Pancreas (tissue), 10 donors: ENCODE measurements around the gene WT1. TPM values are rescaled to one million over a fixed set of nuclear protein-coding genes. Genes with fewer than 3 reads are reported as not detected.

Experiments
- ATAC-seq, 4 donors: fragments of 200-7000 bp; cut with Tn5 transposase; one replicate each; pipeline versions ENCODE4 v1.8.0 to v1.9.1; 2020; ENCODE audit warnings: mild to moderate bottlenecking in 4 of 4, moderate library complexity in 4 of 4
- DNase-seq, 6 donors: peaks; one replicate each; pipeline ENCODE4 v3.0.0-alpha.2; 2020
- FAIRE-seq: peaks from 2 replicates; lab custom pipeline; 2012; peaks lifted over from hg19 to GRCh38; lab: Jason Lieb, UNC
- H3K27ac ChIP-seq, 4 donors: fragments of 200-600 bp; sonication (generic); 1 replicate in 3 of 4; 2 replicates in 1 of 4; pipeline versions ENCODE4 v1.5.0 to v1.8.0; 2020
- H3K27me3 ChIP-seq, 4 donors: fragments of 200-600 bp; one replicate each; pipeline ENCODE4 v1.8.0; 2021
- H3K36me3 ChIP-seq, 3 donors: fragments of 200-600 bp; sonication (generic) in 1 of 3; one replicate each; pipeline versions ENCODE4 v1.5.0 to v1.8.0; 2020 to 2021
- H3K4me1 ChIP-seq, 3 donors: fragments of 200-600 bp; one replicate each; pipeline ENCODE4 v1.8.0; 2021
- H3K4me3 ChIP-seq, 4 donors: fragments of 200-600 bp; sonication (generic) in 2 of 4; one replicate each; pipeline versions ENCODE4 v1.5.0 to v1.8.0; 2020 to 2021
- H3K9me3 ChIP-seq, 4 donors: fragments of 200-600 bp; one replicate each; pipeline ENCODE4 v1.8.0; 2021
- CTCF ChIP-seq, 4 donors: fragments of 200-600 bp; sonication (generic) in 3 of 4; IDR thresholded peaks; one replicate each; pipeline versions ENCODE4 v1.5.0 to v1.8.0; 2021; ENCODE audit warnings: antibody characterized with exemption in 4 of 4
- WGBS, 2 donors: extraction: QIAGEN DNeasy Blood & Tissue Kit; methylation state at CpG; one replicate each; pipeline ENCODE4 v1.1.7; 2013; 5-methylcytosine and 5-hydroxymethylcytosine counted together
- intact Hi-C, 3 donors: fragments of 100-400 bp; cut with DNase I; formaldehyde crosslinking; loops; one replicate each; pipeline versions ENCODE4 v1.11.1 to v1.14.2; 2022
- polyA plus RNA-seq, 2 donors: library from polyadenylated mRNA; stranded (reverse); fragments of 200-250 nt; gene quantifications; one replicate each; pipeline ENCODE4 v1.2.3, GENCODE V29; 2013
- total RNA-seq, 6 donors: library from RNA; stranded (reverse); fragmentation: NEBNext Ultra II Directional in 4 of 6; extraction: Animal tissue kit (Norgen Biotek cat#: 25700) in 4 of 6; gene quantifications; one replicate each; pipeline versions ENCODE4 v1.2.1 to v1.2.4, GENCODE V29; 2021 to 2023
- donor health status: healthy with polysubstance abuse.
- donor health status: DM: no; HTN: no; CAD: no; lungs with moderate emphysema.
- donor health status: DM: no; HTN: no; CAD: no.
- donor health status: control.
- donor health status: control.
- donor health status: Bipolar disorder and iron deficiency.
- donor health status: DM: yes; HTN: yes; CAD: no.
- donor health status: DM: no; HTN: no; CAD: no.
- donor health status: DM: no; HTN: no; CAD: no.
- donor health status: DM: yes; HTN: yes; CAD: no.

Gene WT1
- total and polyA plus RNA-seq, 8 donors: 0.08 to 1.9 (median 0.53) TPM; not detected in 1

- no peaks in the 10 kb centered on the region for H3K4me1 ChIP-seq
- WGBS, 2 donors: 71 to 81% methylated on average over 1 of the region's 1 CpG
- no peak for DNase-seq
- H3K4me3 ChIP-seq: no peak overlapping the region
- no peak for TF ChIP-seq CTCF (IDR thresholded peaks at IDR 0.05)
- intact Hi-C loops: no loop called here
- no peaks in the 10 kb centered on the region for H3K36me3 ChIP-seq
- no peak for FAIRE-seq
- ATAC-seq: no peak
- H3K27ac ChIP-seq: no peak overlapping the region
- no peaks in the 10 kb centered on the region for H3K27me3 ChIP-seq
- no peaks in the 10 kb centered on the region for H3K9me3 ChIP-seq
Measured at GRCh38 chr11:32366666-32367065, 68.7 kb downstream of the WT1 start.

- ATAC-seq: no peak
- H3K27ac ChIP-seq: no peak overlapping the region
- intact Hi-C loops: no loop called here
- DNase-seq: no peak
- H3K9me3 ChIP-seq: no peaks in the 10 kb centered on the region
- no peak for TF ChIP-seq CTCF (IDR thresholded peaks at IDR 0.05)
- no peak for FAIRE-seq
- H3K27me3 ChIP-seq: peaks cover 0 to 2% (median 0%) of the 10 kb centered on the region in 4 donors
- H3K4me3 ChIP-seq: no peak overlapping the region
- WGBS, 2 donors: 58 to 65% methylated on average over 4 of the region's 4 CpGs
- no peaks in the 10 kb centered on the region for H3K4me1 ChIP-seq
- H3K36me3 ChIP-seq: no peaks in the 10 kb centered on the region
Measured at GRCh38 chr11:32365192-32365591, 70.1 kb downstream of the WT1 start.

GRCh38 chr11:32358729-32359128, 76.6 kb downstream of the WT1 start:
- no peaks in the 10 kb centered on the region for H3K9me3 ChIP-seq
- peak in 1 of 4 donors; percentile 45 for ATAC-seq
- peak in 1 of 6 donors; percentile 25 for DNase-seq
- intact Hi-C loops: no loop called here
- no peaks in the 10 kb centered on the region for H3K36me3 ChIP-seq
- H3K27me3 ChIP-seq: peaks cover 0 to 4% (median 0%) of the 10 kb centered on the region in 4 donors
- no peak overlapping the region for H3K27ac ChIP-seq
- H3K4me1 ChIP-seq: no peaks in the 10 kb centered on the region
- no peak for TF ChIP-seq CTCF (IDR thresholded peaks at IDR 0.05)
- no peak overlapping the region for H3K4me3 ChIP-seq
- no peak for FAIRE-seq
- WGBS, 2 donors: 13 to 14% methylated on average over 13 of the region's 13 CpGs

GRCh38 chr11:32353884-32354283, 81.5 kb downstream of the WT1 start:
- no peak overlapping the region for H3K27ac ChIP-seq
- intact Hi-C loops: no loop called here
- no peak overlapping the region for H3K4me3 ChIP-seq
- H3K36me3 ChIP-seq: no peaks in the 10 kb centered on the region
- H3K9me3 ChIP-seq: no peaks in the 10 kb centered on the region
- no peaks in the 10 kb centered on the region for H3K27me3 ChIP-seq
- TF ChIP-seq CTCF (IDR thresholded peaks at IDR 0.05): no peak
- DNase-seq (no peak), FAIRE-seq (no peak), ATAC-seq (no peak)
- no peaks in the 10 kb centered on the region for H3K4me1 ChIP-seq
- WGBS, 2 donors: 35 to 46% methylated on average over 6 of the region's 6 CpGs

- H3K36me3 ChIP-seq: no peaks in the 10 kb centered on the region
- no peak overlapping the region for H3K4me3 ChIP-seq
- TF ChIP-seq CTCF (IDR thresholded peaks at IDR 0.05): no peak
- intact Hi-C loops: no loop called here
- no peaks in the 10 kb centered on the region for H3K4me1 ChIP-seq
- WGBS, 2 donors: 29 to 67% methylated on average over 1 of the region's 1 CpG
- H3K27me3 ChIP-seq: no peaks in the 10 kb centered on the region
- ATAC-seq (no peak), DNase-seq (no peak), FAIRE-seq (no peak)
- H3K9me3 ChIP-seq: no peaks in the 10 kb centered on the region
- no peak overlapping the region for H3K27ac ChIP-seq
Measured at GRCh38 chr11:32348502-32348901, 86.8 kb downstream of the WT1 start.
